Measurements from ENCODE around the gene SLC6A5.
A peak's percentile ranks its signal among the peaks of the same experiment; 100 is the strongest.

Gene SLC6A5

DNA sequence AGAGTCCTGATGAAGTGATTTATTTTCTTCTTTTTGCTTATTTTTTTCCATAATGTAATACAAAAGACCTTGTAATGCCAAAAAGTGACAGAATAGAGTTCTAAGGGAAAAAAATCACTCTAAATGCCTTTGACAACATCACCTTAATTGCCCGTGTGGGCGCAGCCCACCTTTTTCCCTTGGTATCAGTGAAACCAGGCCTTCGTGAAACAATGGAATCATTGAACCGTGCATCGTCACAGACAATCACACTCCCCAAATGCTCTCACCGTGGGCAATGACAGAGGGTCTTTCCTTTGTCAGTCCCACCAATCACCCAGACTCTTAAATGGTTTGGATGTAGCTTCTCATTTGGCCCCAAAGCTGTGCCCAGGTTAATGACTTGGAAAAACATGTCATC, 9.6 kb upstream of the SLC6A5 start:
- Mint-ChIP-seq H3K27me3 (peaks cover 17% of the 10 kb centered on the region), H3K4me3 (no peak overlapping the region), H3K9me3 (ENCODE audit: low read depth) (no peaks in the 10 kb centered on the region), H3K36me3 (no peaks in the 10 kb centered on the region), H3K27ac (no peak overlapping the region), H3K4me1 (ENCODE audit: low read depth) (peaks cover 2% of the 10 kb centered on the region)

DNA sequence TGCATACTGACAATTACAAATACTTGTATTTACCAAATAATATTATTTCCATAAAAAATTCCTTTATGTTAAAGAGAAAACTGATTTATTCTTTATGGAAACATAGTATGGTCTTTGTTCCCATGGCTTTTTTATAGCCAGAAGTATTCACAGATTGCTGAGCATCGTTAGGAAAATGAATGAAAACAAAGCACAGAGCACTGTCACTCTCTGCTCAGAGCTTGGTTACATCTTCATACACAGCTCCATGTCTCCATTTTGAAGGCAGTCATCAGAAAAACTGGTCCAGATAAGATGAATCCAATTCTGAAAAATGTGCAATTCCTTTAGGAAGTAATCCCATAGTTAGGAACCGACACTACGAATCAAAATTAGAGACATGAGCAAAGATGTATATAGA, 9.0 kb upstream of the SLC6A5 start:
- H3K27ac Mint-ChIP-seq: no peak overlapping the region
- no peaks in the 10 kb centered on the region for H3K4me1 Mint-ChIP-seq (ENCODE audit: low read depth)

DNA sequence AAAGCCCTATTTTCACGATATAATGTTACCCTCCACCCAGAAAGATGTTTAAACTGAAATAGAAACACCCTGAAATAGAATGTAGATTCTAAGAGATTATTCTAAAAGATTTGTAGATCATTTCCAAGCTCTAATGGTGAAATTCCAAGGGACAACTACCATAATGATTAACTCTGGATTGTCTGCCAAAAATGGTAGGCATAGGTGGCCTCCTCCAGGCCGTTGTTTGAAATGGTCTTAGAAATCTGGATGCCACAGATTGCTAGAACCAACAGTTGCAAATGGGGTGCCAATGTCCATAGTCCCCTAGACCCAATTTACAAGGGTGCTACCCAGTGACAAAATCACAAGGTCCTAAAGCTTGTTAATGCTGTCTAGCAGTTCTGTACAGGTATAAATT, 6.7 kb upstream of the SLC6A5 start:
- Mint-ChIP-seq H3K36me3 (no peaks in the 10 kb centered on the region), H3K4me1 (ENCODE audit: low read depth) (peaks cover 7% of the 10 kb centered on the region), H3K9me3 (ENCODE audit: low read depth) (no peaks in the 10 kb centered on the region), H3K27ac (no peak overlapping the region), H3K4me3 (no peak overlapping the region), H3K27me3 (peaks cover 26% of the 10 kb centered on the region)

More for the DNA sequence above, 9.0 kb upstream of the SLC6A5 start:
- no peaks in the 10 kb centered on the region for H3K9me3 Mint-ChIP-seq (ENCODE audit: low read depth)
- no peaks in the 10 kb centered on the region for H3K36me3 Mint-ChIP-seq
- H3K4me3 Mint-ChIP-seq: no peak overlapping the region
- H3K27me3 Mint-ChIP-seq: peaks cover 20% of the 10 kb centered on the region

DNA sequence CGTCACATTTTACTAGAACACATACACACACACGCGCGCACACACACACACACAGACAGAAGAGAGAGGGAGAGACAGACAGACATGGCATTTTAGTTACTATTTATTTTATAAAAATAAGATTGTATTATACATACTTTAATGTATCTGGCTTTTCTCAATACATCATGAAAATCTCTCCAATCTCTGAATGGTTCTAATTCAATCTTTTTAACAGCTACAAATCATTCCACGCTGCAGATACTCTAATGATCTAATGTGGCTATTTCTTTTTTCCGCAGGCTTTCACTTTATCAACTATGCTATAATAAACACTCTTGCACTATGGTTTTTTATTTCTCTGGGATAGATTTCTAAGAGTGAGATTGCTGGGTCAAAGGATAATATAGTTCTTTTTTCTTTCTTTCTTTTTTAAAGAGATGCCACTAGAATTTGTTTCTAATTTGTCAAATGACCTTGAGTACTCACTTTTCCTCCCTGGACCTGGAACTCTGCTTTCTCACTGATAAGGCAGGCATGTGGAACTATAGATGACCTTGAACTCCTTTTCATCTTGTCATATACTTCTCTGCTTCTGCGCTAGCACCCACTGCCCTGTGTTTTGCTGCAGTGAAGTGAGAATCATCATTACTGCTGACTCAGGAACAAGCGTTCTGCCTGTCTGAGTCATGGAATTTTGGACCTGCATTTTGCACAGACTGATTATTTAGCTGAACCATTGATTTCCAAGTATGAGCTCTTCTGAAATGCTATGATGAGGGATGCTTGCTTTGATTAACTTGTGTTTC, 4.9 kb upstream of the SLC6A5 start:
- Mint-ChIP-seq H3K27ac (no peak overlapping the region), H3K36me3 (no peaks in the 10 kb centered on the region), H3K27me3 (peaks cover 26% of the 10 kb centered on the region), H3K4me3 (no peak overlapping the region), H3K4me1 (ENCODE audit: low read depth) (peaks cover 9% of the 10 kb centered on the region), H3K9me3 (ENCODE audit: low read depth) (peaks cover 3% of the 10 kb centered on the region)

DNA sequence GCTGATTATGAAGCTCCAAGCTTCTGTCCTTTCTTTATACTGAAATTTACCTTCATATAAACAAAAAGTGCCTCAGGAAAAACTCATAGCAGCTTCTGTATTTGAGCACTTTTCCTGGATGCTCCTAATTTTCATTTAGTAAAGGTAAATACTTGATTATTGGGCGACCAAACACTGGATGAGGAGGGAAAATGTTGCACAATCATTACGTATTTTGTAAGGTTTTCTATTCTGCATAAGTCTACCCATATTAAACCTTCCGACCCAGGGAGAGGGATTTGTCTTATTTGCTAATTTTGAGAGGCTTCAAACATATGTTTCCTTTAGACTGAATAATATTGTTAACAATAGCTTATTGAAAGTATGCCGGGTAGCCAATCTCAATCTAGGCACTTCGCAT, 4.3 kb upstream of the SLC6A5 start:
- Mint-ChIP-seq H3K4me1 (ENCODE audit: low read depth) (peaks cover 9% of the 10 kb centered on the region), H3K27ac (no peak overlapping the region), H3K36me3 (no peaks in the 10 kb centered on the region), H3K27me3 (peaks cover 32% of the 10 kb centered on the region), H3K9me3 (ENCODE audit: low read depth) (peaks cover 8% of the 10 kb centered on the region), H3K4me3 (no peak overlapping the region)

DNA sequence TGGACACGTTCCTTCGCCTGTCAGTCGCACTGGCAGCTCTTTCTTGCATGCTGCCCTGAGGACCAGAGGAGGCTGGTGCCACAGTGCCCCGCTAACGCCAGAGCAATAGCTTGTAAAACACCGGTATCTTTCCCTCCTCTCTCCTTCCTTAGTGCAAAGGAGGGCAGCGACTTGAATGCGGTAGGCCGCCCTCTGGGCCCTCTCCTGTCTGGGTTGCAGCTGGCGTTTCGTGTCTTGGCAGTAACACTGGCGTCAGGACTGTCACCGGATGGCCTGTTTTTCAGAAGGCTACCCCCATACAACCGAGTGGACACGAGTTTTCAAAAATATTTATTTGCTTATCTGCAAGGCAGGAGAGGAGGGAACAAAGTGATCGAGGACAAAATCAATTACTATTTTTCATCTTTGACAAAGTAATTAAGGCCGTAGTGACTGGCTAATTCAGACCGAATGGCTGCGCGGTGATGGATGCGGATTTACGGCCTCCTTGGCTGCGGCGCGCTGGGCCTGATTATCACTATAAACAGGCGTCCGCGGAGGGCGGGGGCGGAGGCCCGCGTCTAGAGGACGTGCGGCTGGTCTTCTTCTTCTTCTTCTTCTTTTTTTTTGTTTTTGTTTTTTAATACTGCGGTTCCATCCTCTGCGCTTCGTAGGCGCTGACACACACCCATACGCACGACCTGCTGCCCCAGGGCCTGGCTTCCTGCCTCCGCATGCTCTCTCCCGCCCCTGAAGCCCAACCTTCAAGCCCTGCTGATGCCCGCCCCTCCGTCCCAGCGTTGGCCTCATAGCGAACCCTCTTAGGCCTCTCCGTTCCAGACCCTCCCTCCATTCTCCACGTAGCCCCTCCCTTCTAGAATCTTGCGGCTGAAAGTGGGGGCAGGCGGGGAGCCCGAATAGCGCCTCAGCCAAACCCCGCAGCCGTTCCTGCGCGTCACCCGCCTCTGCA, 2.9 kb upstream of the SLC6A5 start:
- Mint-ChIP-seq H3K9me3 (ENCODE audit: low read depth) (peaks cover 9% of the 10 kb centered on the region), H3K27ac (no peak overlapping the region), H3K4me1 (ENCODE audit: low read depth) (peaks cover 9% of the 10 kb centered on the region), H3K27me3 (peaks cover 41% of the 10 kb centered on the region), H3K4me3 (no peak overlapping the region), H3K36me3 (no peaks in the 10 kb centered on the region)

DNA sequence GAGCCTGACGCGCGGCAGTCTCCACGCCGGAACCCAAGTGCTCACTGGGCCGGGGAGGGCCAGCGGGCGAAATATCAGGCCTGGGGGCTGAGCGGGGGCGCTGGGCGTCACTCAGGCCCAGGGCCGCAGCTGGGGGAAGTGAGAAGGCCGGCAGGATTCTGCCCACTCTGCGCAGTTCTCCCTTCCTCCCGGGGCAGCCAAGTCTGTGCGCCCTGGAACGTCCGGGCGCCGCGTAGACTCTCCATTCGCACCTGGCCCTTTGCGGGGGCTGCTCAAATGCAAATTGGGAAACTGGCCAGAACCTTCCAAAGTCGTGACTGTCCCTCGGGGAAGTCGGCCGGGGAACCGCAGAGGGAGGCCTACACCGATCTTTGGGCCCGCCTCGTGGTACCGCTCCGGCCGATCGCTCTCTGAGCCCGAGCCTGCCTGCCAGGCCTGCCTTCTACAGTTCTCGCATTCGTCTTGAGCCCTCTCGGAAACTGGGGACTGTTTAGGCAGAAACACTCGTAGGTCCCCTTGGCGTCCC, 2.2 kb upstream of the SLC6A5 start:
- Mint-ChIP-seq H3K27me3 (peaks cover 45% of the 10 kb centered on the region), H3K36me3 (no peaks in the 10 kb centered on the region), H3K9me3 (ENCODE audit: low read depth) (peaks cover 9% of the 10 kb centered on the region), H3K4me3 (no peak overlapping the region), H3K27ac (no peak overlapping the region), H3K4me1 (ENCODE audit: low read depth) (peaks cover 9% of the 10 kb centered on the region)

DNA sequence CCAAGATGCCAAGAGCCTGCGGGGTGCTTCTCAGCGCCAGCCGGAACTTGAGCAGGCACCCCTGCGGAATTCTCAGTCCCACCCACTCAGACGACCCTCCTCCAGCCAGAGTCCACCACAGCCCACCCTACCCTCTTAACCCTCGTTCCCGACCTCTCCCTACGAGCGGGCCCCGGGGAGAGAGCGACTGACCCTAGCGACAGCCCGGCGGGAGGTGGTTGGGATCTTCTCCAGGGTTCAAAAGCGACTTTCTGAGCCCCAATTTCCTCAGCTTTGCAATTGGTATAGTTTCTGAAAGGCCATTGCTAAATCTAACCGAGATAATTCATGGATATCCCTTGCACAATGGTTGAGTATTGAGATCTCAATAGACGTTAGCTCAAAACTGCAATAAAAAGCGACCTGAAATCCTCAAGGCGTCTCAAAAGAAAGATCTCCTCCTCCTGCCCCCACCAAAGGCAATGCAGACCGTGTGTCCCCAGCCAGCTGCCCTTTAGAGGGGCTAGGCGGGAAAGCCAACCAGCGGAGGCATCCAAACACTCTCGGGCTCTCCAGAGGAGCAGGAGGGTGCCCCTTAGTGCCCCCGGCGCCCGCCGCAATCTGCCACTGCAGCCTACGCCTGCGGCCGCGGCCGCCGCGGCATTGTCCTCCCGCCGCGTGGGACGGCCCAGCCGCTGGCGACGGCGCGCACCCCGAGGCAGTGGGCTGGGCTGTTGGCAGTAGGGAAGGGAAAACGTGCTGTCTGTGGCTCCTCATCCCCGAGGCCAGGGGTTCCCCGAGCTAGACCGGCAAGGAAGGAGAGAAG, 1.5 kb upstream of the SLC6A5 start:
- H3K36me3 Mint-ChIP-seq: no peaks in the 10 kb centered on the region
- peaks cover 9% of the 10 kb centered on the region for H3K4me1 Mint-ChIP-seq (ENCODE audit: low read depth)
- no peak overlapping the region for H3K27ac Mint-ChIP-seq
- peaks cover 51% of the 10 kb centered on the region for H3K27me3 Mint-ChIP-seq
- H3K9me3 Mint-ChIP-seq (ENCODE audit: low read depth): peaks cover 9% of the 10 kb centered on the region
- no peak overlapping the region for H3K4me3 Mint-ChIP-seq

DNA sequence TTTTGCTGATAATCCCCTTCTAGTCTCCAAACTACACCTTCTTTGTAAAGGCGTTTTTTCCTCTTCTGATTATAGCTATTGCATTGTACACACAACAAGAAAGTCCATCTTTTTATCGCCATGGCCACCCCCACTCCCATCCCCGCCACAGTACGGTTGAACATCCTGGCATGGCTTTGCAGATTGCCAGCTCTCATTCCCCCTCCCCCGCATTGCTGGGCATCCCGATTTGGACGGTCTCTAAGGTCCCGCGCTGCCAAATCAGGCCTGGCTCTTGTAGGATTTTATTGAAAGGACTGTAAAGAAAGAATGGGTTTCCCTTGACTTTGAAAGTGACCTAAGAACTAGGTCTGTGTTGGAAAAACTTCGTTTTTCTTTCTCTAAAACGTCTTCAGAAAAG, 916 bp upstream of the SLC6A5 start:
- Mint-ChIP-seq H3K4me3 (no peak overlapping the region), H3K27ac (no peak overlapping the region), H3K27me3 (peaks cover 56% of the 10 kb centered on the region), H3K9me3 (ENCODE audit: low read depth) (peaks cover 9% of the 10 kb centered on the region), H3K4me1 (ENCODE audit: low read depth) (peaks cover 9% of the 10 kb centered on the region), H3K36me3 (no peaks in the 10 kb centered on the region)

DNA sequence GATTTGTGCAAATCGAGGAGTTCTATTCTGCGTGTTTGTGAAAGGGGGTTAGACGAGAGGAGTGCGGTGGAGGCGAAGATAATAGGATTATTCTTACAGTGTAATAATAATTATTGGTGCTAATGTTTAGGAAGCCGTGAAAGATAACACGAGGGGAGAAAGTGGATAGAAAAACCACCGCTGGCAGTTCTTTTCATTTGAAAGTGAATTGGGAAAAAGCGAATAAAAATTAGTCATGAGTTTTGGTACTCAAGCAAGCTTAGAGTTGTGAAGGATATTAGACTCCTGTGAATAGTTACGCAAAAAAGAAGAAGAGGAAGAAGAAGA, 575 bp downstream of the SLC6A5 start:
- no peaks in the 10 kb centered on the region for H3K36me3 Mint-ChIP-seq
- peak overlapping the region; percentile 68 for H3K27ac Mint-ChIP-seq
- H3K9me3 Mint-ChIP-seq (ENCODE audit: low read depth): peaks cover 9% of the 10 kb centered on the region
- no peak overlapping the region for H3K4me3 Mint-ChIP-seq
- H3K27me3 Mint-ChIP-seq: peaks cover 58% of the 10 kb centered on the region
- peaks cover 9% of the 10 kb centered on the region for H3K4me1 Mint-ChIP-seq (ENCODE audit: low read depth)

DNA sequence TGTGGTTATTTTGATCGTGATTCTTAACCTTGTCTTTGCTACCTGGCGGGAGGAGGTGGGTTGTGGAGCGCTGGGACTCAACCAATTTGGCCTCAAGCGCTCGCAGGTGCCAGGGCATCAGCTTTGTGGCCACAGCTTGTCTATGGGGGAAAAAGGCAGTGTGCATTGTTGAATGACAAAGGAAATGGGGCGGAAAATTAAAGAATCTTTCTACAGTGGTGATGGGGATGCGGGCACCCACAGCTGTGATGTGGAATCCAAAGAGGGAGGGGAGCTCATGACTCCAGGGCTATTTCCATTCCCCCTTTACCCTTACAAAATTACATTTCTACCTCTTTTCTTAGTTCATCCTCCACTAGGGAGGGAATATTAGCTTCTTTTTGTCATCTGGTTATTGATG, 1.1 kb downstream of the SLC6A5 start:
- no peak overlapping the region for H3K27ac Mint-ChIP-seq

DNA sequence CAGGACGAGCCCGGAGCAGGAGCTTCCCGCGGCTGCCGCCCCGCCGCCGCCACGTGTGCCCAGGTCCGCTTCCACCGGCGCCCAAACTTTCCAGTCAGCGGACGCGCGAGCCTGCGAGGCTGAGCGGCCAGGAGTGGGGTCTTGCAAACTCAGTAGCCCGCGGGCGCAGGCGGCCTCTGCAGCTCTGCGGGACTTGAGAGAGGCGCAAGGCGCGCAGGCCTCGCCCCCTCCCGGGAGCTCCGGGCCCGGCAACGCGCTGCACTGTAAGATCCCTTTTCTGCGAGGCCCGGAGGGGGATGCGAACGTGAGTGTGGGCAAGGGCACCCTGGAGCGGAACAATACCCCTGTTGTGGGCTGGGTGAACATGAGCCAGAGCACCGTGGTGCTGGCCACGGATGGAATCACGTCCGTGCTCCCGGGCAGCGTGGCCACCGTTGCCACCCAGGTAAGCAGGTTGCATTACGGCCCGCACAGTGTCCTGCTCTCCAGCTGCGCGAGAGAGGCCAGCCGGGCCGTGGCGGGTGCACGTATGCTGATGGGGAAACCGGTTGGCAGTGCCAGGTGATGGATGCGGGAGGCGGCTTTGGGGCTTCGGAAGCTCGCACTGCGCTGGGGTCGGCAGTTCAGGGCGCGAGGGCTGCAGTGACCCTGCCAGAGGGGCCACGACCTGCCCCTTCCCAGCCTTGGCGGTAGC, 2.0 kb downstream of the SLC6A5 start:
- peaks cover 11% of the 10 kb centered on the region for H3K4me1 Mint-ChIP-seq (ENCODE audit: low read depth)
- no peaks in the 10 kb centered on the region for H3K36me3 Mint-ChIP-seq
- peaks cover 9% of the 10 kb centered on the region for H3K9me3 Mint-ChIP-seq (ENCODE audit: low read depth)
- H3K4me3 Mint-ChIP-seq: no peak overlapping the region
- no peak overlapping the region for H3K27ac Mint-ChIP-seq
- peaks cover 63% of the 10 kb centered on the region for H3K27me3 Mint-ChIP-seq

More for the DNA sequence above, 1.1 kb downstream of the SLC6A5 start:
- Mint-ChIP-seq H3K4me1 (ENCODE audit: low read depth) (peaks cover 11% of the 10 kb centered on the region), H3K36me3 (no peaks in the 10 kb centered on the region), H3K4me3 (no peak overlapping the region), H3K27me3 (peaks cover 62% of the 10 kb centered on the region), H3K9me3 (ENCODE audit: low read depth) (peaks cover 9% of the 10 kb centered on the region)

DNA sequence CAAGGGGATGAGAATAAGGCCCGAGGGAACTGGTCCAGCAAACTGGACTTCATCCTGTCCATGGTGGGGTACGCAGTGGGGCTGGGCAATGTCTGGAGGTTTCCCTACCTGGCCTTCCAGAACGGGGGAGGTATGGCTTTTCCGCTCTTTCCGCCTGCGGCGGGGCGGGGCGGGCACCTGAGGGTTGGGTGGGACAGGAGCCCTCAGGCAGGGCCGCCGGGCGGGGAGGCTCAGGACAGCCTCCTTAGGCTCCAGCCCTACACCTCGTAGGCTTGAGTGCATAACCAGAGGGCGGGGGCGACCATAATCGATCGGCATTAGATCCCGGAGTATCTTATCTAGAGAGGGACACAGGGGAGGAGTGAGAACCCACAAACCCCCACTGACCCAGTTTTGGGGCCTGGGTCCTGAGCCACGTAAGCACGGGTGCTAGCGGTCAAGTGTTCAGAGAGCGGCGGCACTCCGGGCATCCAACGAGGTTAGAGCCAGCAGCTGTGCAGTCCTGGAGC, 4.9 kb downstream of the SLC6A5 start:
- peaks cover 69% of the 10 kb centered on the region for H3K27me3 Mint-ChIP-seq
- peaks cover 1% of the 10 kb centered on the region for H3K4me1 Mint-ChIP-seq (ENCODE audit: low read depth)
- H3K27ac Mint-ChIP-seq: no peak overlapping the region
- peaks cover 7% of the 10 kb centered on the region for H3K9me3 Mint-ChIP-seq (ENCODE audit: low read depth)
- H3K4me3 Mint-ChIP-seq: no peak overlapping the region
- no peaks in the 10 kb centered on the region for H3K36me3 Mint-ChIP-seq

All from activated naive CD8-positive, alpha-beta T cell (primary cell).